H1 (cell line): ENCODE results near the gene TTC33. TPM values are rescaled to one million over a fixed set of nuclear protein-coding genes. Genes with fewer than 3 reads are reported as not detected.

Source experiments
- CHD2 ChIP-seq: IDR thresholded peaks from 2 replicates; pipeline ENCODE4 v1.6.1; 2012; ENCODE audit warnings: low read length, improper control_type of control experiment
- POU5F1 ChIP-seq: IDR thresholded peaks from 2 replicates; pipeline ENCODE4 v1.6.1; 2011; ENCODE audit warnings: low read depth, mild to moderate bottlenecking, low read length, moderate library complexity
- RXRA ChIP-seq: IDR thresholded peaks from 2 replicates; pipeline ENCODE4 v1.6.1; 2011; ENCODE audit warnings: low read depth, mild to moderate bottlenecking, low read length, moderate library complexity; ENCODE audit not compliant: insufficient read depth
- polyA plus RNA-seq, 7 experiments: library from polyadenylated mRNA; depleted of rRNA in 3 of 7; stranded (reverse) in 5 of 7; unstranded in 2 of 7; fragments of >200 nt in 5 of 7; fragments of 200-250 nt in 2 of 7; gene quantifications; 1 replicate in 5 of 7; 2 replicates in 1 of 7; 4 replicates in 1 of 7; pipeline versions ENCODE4 v1.2.1 to v1.2.3, GENCODE V29; 2011 to 2013; ENCODE audit warnings: missing spikeins in 2 of 7, mixed read lengths in 2 of 7
- total RNA-seq: library from RNA; stranded (reverse); fragmentation: NEBNext Ultra II Directional; extraction: Animal tissue kit (Norgen Biotek cat#: 25700); gene quantifications from 2 replicates; pipeline ENCODE4 v1.2.1, GENCODE V29; 2021

Gene TTC33
- total and polyA plus RNA-seq, 2 of the 8 experiments (the other 6 are each of a cell fraction or from before 2014, with no cell fraction given): 1.2 to 12.6 TPM

- TF ChIP-seq CHD2 (no peak), RXRA (no peak), POU5F1 (no peak)
These were observed 20.9 kb upstream of the TTC33 start (continued) for GRCh38 chr5:40776658-40776977.
